ENCODE results near the gene CEP128. TPM values are rescaled to one million over a fixed set of nuclear protein-coding genes. Genes with fewer than 3 reads are reported as not detected.

CEP128 gene
- total and polyA plus RNA-seq, 8 donors, result 1.1 to 240 (median 2.6) TPM

- intact Hi-C loops (cut with DNase I; ENCODE audit: low total_unique reads), result no loop called here
- TF ChIP-seq EP300 (IDR thresholded peaks at IDR 0.05) (no peak), POLR2AphosphoS5 (IDR thresholded peaks at IDR 0.05) (no peak), POLR2A (IDR thresholded peaks at IDR 0.05) (no peak)
- TF ChIP-seq, protein P1, sequence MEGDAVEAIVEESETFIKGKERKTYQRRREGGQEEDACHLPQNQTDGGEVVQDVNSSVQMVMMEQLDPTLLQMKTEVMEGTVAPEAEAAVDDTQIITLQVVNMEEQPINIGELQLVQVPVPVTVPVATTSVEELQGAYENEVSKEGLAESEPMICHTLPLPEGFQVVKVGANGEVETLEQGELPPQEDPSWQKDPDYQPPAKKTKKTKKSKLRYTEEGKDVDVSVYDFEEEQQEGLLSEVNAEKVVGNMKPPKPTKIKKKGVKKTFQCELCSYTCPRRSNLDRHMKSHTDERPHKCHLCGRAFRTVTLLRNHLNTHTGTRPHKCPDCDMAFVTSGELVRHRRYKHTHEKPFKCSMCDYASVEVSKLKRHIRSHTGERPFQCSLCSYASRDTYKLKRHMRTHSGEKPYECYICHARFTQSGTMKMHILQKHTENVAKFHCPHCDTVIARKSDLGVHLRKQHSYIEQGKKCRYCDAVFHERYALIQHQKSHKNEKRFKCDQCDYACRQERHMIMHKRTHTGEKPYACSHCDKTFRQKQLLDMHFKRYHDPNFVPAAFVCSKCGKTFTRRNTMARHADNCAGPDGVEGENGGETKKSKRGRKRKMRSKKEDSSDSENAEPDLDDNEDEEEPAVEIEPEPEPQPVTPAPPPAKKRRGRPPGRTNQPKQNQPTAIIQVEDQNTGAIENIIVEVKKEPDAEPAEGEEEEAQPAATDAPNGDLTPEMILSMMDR (IDR thresholded peaks at IDR 0.05), result no peak
- H3K27ac ChIP-seq, result no peak overlapping the region
- no peaks in the 10 kb centered on the region for H3K36me3 ChIP-seq
- WGBS, 5 donors, result 89 to 98% (median 94%) methylated on average over 1 of the region's 1 CpG
- no peak for DNase-seq
- H3K4me3 ChIP-seq, result no peak overlapping the region
- H3K9me3 ChIP-seq, result no peaks in the 10 kb centered on the region
- H3K4me1 ChIP-seq, result no peaks in the 10 kb centered on the region
- H3K27me3 ChIP-seq, result no peaks in the 10 kb centered on the region
Measured at GRCh38 chr14:80620434-80620833, 321.1 kb downstream of the CEP128 start.

GRCh38 chr14:80618751-80619329 is 322.7 kb downstream of the CEP128 start:
- 92 to 96% (median 93%) methylated on average over 4 of the region's 4 CpGs for WGBS, 5 donors
- no peak for TF ChIP-seq POLR2A (IDR thresholded peaks at IDR 0.05)
- no peak for TF ChIP-seq POLR2AphosphoS5 (IDR thresholded peaks at IDR 0.05)
- TF ChIP-seq, protein P1 (IDR thresholded peaks at IDR 0.05), result no peak
- no peak for TF ChIP-seq EP300 (IDR thresholded peaks at IDR 0.05)
- H3K4me1 ChIP-seq, result no peaks in the 10 kb centered on the region

DNA sequence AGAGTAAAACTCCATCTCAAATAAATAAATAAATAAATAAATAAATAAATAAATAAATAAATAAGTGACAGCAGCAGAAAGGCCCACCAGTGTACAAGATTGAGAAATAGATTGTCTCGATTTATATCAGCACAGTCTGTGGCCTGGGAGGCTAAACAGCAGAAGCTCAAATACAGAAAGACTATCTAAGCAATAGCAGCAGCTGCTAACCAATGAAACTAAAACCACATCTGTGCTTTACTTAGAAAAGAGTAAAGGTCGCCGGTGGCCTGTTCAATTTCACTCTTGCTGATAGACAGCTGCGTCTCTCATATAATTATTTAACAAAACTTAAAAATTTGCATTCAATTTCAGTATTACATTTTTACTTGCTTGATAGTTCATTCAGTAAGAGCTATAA is 325.7 kb downstream of the CEP128 start:
- Histone ChIP-seq H3K36me3 (no peaks in the 10 kb centered on the region), H3K4me1 (no peaks in the 10 kb centered on the region), H3K9me3 (no peaks in the 10 kb centered on the region), H3K27ac (no peak overlapping the region), H3K4me3 (no peak overlapping the region), H3K27me3 (no peaks in the 10 kb centered on the region)
- intact Hi-C loops (cut with DNase I; ENCODE audit: low total_unique reads), result no loop called here
- TF ChIP-seq, protein P1 (IDR thresholded peaks at IDR 0.05), result no peak
- TF ChIP-seq POLR2AphosphoS5 (IDR thresholded peaks at IDR 0.05) (no peak), POLR2A (IDR thresholded peaks at IDR 0.05) (no peak), EP300 (IDR thresholded peaks at IDR 0.05) (no peak)
- WGBS, 5 donors, result 76 to 78% (median 77%) methylated on average over 4 of the region's 4 CpGs
- no peak for DNase-seq

More at GRCh38 chr14:80618751-80619329, 322.7 kb downstream of the CEP128 start:
- Histone ChIP-seq H3K9me3 (no peaks in the 10 kb centered on the region), H3K27ac (no peak overlapping the region), H3K36me3 (no peaks in the 10 kb centered on the region), H3K27me3 (no peaks in the 10 kb centered on the region), H3K4me3 (no peak overlapping the region)
- no peak for DNase-seq
- intact Hi-C loops (cut with DNase I; ENCODE audit: low total_unique reads), result no loop called here

DNA sequence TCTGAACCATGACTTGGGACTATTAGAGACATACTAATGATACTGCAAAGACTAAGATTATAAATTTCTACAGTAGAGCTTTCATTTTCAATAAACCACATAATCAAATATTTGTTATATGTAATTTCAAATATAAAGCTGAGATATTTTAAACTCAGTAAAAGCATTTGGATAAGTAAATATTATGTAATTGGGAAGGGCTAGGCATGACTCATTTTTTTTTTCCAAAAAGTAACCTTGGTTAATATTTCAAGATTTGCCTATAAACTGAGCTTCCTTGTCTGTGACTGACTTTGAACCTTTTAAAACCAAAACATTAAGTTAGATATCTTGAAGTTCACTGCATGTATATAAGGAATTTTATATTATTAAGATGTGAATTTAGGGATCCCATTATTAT is 332.5 kb downstream of the CEP128 start:
- intact Hi-C loops (cut with DNase I; ENCODE audit: low total_unique reads), result no loop called here
- H3K36me3 ChIP-seq, result no peaks in the 10 kb centered on the region
- no peak overlapping the region for H3K27ac ChIP-seq
- no peak for DNase-seq
- H3K4me1 ChIP-seq, result peaks cover 5 to 35% (median 22%) of the 10 kb centered on the region in 4 donors
- H3K4me3 ChIP-seq, result no peak overlapping the region
- no peaks in the 10 kb centered on the region for H3K27me3 ChIP-seq
- no peaks in the 10 kb centered on the region for H3K9me3 ChIP-seq
- TF ChIP-seq, protein P1 (IDR thresholded peaks at IDR 0.05), result no peak

All from stomach (tissue), 9 donors.